ENCODE results near the gene SEMA3B. TPM values are rescaled to one million over a fixed set of nuclear protein-coding genes. Genes with fewer than 3 reads are reported as not detected.
A peak's percentile ranks its signal among the peaks of the same experiment; 100 is the strongest.

SEMA3B gene
- total RNA-seq, 4 donors from 2014 or later = 37.4 to 66.6 (median 46.4) TPM

DNA sequence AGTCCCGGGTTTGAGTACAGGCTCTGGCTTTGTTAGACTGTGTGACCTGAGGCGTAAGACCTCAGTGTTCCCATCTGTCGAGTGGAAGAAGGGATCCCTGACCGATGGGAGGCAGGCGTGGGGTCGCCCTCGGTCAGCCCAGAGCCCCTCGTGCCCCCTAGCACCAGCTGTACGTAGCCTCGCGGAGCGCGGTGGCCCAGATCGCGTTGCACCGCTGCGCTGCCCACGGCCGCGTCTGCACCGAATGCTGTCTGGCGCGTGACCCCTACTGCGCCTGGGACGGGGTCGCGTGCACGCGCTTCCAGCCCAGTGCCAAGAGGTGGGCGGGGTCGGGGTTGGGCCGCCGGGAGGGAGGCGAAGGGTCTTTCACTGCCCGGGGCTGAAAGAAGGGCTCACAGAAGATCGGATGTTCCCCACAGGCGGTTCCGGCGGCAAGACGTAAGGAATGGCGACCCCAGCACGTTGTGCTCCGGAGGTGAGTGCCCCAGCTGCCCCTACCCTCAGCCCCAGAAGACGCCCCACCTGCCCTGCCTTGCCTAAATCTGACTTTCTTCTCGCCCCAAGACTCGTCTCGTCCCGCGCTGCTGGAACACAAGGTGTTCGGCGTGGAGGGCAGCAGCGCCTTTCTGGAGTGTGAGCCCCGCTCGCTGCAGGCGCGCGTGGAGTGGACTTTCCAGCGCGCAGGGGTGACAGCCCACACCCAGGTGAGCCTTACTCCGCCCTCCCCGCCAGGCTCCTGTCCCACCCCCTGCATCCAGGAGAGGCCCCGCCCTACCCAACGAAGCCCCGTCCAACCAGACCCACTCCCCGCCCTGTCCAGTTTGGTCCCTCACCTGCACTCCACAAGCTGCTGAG is 6.4 kb downstream of the SEMA3B start:
- intact Hi-C loops (cut with DNase I) = no loop called here
- Histone ChIP-seq H3K4me1 (peaks cover 30 to 65% (median 46%) of the 10 kb centered on the region in 4 donors), H3K4me3 (peak overlapping the region in 2 of 4 donors; percentile 5 to 10), H3K36me3 (peaks cover 0 to 24% (median 9%) of the 10 kb centered on the region in 4 donors), H3K27me3 (peaks cover 0 to 40% (median 5%) of the 10 kb centered on the region in 4 donors), H3K9me3 (no peaks in the 10 kb centered on the region), H3K27ac (replicated peaks in 1 of 4) (no peak overlapping the region)
- 59% methylated on average over 14 of the region's 65 CpGs for WGBS
- TF ChIP-seq POLR2A (IDR thresholded peaks at IDR 0.05; ENCODE audit: low read depth) (no peak), EP300 (IDR thresholded peaks at IDR 0.05) (no peak), POLR2AphosphoS5 (IDR thresholded peaks at IDR 0.05) (no peak)
- TF ChIP-seq, protein P1, sequence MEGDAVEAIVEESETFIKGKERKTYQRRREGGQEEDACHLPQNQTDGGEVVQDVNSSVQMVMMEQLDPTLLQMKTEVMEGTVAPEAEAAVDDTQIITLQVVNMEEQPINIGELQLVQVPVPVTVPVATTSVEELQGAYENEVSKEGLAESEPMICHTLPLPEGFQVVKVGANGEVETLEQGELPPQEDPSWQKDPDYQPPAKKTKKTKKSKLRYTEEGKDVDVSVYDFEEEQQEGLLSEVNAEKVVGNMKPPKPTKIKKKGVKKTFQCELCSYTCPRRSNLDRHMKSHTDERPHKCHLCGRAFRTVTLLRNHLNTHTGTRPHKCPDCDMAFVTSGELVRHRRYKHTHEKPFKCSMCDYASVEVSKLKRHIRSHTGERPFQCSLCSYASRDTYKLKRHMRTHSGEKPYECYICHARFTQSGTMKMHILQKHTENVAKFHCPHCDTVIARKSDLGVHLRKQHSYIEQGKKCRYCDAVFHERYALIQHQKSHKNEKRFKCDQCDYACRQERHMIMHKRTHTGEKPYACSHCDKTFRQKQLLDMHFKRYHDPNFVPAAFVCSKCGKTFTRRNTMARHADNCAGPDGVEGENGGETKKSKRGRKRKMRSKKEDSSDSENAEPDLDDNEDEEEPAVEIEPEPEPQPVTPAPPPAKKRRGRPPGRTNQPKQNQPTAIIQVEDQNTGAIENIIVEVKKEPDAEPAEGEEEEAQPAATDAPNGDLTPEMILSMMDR (IDR thresholded peaks at IDR 0.05) = no peak
- DNase-seq (ENCODE audit: extremely low spot score) = no peak

DNA sequence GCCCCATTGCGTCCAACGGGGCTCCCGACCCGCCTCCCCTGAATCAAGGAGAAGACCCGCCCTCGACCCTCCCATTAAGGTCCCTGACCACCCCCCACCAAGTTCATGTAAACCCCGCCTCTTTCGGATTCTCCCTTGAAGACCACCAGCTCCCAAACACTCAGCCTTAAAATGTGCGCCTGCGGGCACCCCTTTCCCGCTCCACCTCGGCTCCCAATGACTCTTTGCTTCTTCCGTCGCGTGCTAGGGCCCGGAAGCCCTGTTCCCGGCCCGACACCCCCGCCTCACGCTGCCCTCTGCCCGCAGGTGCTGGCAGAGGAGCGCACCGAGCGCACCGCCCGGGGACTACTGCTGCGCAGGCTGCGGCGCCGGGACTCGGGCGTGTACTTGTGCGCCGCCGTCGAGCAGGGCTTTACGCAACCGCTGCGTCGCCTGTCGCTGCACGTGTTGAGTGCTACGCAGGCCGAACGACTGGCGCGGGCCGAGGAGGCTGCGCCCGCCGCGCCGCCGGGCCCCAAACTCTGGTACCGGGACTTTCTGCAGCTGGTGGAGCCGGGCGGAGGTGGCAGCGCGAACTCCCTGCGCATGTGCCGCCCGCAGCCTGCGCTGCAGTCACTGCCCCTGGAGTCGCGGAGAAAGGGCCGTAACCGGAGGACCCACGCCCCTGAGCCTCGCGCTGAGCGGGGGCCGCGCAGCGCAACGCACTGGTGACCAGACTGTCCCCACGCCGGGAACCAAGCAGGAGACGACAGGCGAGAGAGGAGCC is 7.2 kb downstream of the SEMA3B start:
- Histone ChIP-seq H3K9me3 (no peaks in the 10 kb centered on the region), H3K4me1 (peaks cover 30 to 60% (median 46%) of the 10 kb centered on the region in 4 donors), H3K4me3 (no peak overlapping the region), H3K27ac (replicated peaks in 1 of 4) (no peak overlapping the region), H3K36me3 (peaks cover 0 to 24% (median 9%) of the 10 kb centered on the region in 4 donors), H3K27me3 (peaks cover 0 to 40% (median 5%) of the 10 kb centered on the region in 4 donors)
- DNase-seq (ENCODE audit: extremely low spot score) = no peak
- TF ChIP-seq EP300 (IDR thresholded peaks at IDR 0.05) (no peak), POLR2AphosphoS5 (IDR thresholded peaks at IDR 0.05) (no peak), POLR2A (IDR thresholded peaks at IDR 0.05; ENCODE audit: low read depth) (no peak)
- TF ChIP-seq, protein P1 (IDR thresholded peaks at IDR 0.05) = no peak
- WGBS = 50% methylated on average over 42 of the region's 79 CpGs
- intact Hi-C loops (cut with DNase I) = no loop called here

- intact Hi-C loops (cut with DNase I) = no loop called here
- Histone ChIP-seq H3K4me3 (no peak overlapping the region), H3K27me3 (peaks cover 0 to 40% (median 5%) of the 10 kb centered on the region in 4 donors), H3K27ac (replicated peaks in 1 of 4) (no peak overlapping the region), H3K4me1 (peaks cover 30 to 55% (median 46%) of the 10 kb centered on the region in 4 donors), H3K36me3 (peaks cover 0 to 24% (median 9%) of the 10 kb centered on the region in 4 donors), H3K9me3 (no peaks in the 10 kb centered on the region)
- TF ChIP-seq EP300 (IDR thresholded peaks at IDR 0.05) = no peak
- no peak for TF ChIP-seq POLR2AphosphoS5 (IDR thresholded peaks at IDR 0.05)
- TF ChIP-seq POLR2A (IDR thresholded peaks at IDR 0.05; ENCODE audit: low read depth) = no peak
- TF ChIP-seq, protein P1 (IDR thresholded peaks at IDR 0.05) = no peak
- 90% methylated on average over 17 of the region's 17 CpGs for WGBS
- DNase-seq (ENCODE audit: extremely low spot score) = no peak
Measured at GRCh38 chr3:50276762-50277101, 7.8 kb downstream of the SEMA3B start.

DNA sequence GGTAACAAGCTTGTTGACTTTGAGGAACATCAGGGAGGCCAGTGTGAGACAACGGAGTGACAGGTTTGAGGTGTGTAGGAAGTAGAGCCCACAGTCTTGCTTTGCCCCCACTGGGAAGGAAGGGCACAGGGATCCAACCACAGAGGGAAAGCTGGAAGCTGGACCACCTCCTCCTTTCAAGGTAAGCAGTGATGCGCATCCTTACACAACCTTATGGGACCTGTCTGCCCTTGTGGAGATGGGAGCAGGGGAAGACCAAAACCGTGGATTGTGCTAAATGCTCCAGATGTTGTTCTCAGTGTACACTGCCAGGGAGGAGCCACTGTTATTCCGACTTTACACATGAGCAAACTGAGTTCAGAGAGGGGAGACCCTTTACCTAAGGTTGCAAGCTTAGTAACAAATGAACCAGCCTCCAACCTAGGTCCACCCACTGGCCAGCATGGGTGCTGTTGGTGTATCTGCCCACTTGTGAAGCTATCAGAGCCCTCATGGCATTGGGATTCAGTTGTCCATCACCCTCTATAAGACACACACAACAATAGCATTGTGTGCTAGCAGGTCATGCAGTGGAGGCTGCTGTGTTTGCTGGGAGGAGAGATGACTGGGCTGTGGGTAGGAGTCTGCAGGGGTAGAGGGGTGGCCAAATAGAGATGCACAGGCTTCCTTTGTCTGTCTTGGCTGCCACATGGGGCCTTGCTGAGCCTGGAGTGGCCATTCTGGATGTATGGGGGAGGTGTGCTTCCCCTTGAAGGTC is 9.4 kb downstream of the SEMA3B start:
- Histone ChIP-seq H3K27me3 (peaks cover 0 to 38% (median 5%) of the 10 kb centered on the region in 4 donors), H3K27ac (replicated peaks in 1 of 4) (no peak overlapping the region), H3K4me3 (no peak overlapping the region), H3K36me3 (peaks cover 0 to 24% (median 9%) of the 10 kb centered on the region in 4 donors), H3K4me1 (peaks cover 23 to 41% (median 35%) of the 10 kb centered on the region in 4 donors), H3K9me3 (no peaks in the 10 kb centered on the region)
- no peak for DNase-seq (ENCODE audit: extremely low spot score)
- intact Hi-C loops (cut with DNase I) = no loop called here
- TF ChIP-seq POLR2AphosphoS5 (IDR thresholded peaks at IDR 0.05) (no peak), POLR2A (IDR thresholded peaks at IDR 0.05; ENCODE audit: low read depth) (no peak), EP300 (IDR thresholded peaks at IDR 0.05) (no peak)
- TF ChIP-seq, protein P1 (IDR thresholded peaks at IDR 0.05) = no peak
- WGBS = 68% methylated on average over 4 of the region's 4 CpGs

Measured in esophagus muscularis mucosa (tissue), 4 donors.